HEK293T (cell line): ENCODE data around the gene NBAS.

ENCODE experiments used
- BHLHE40 ChIP-seq: fragments of 450-650 bp; IDR thresholded peaks from 2 replicates; pipeline ENCODE4 v1.6.1; 2016; ENCODE audit warnings: mild to moderate bottlenecking, moderate library complexity, borderline replicate concordance
- CTBP1 ChIP-seq: fragments of 450-650 bp; IDR thresholded peaks from 2 replicates; pipeline ENCODE4 v1.6.1; 2016; ENCODE audit warnings: borderline replicate concordance
- FOXK2 ChIP-seq: fragments of 450-650 bp; IDR thresholded peaks from 2 replicates; pipeline ENCODE4 v1.6.1; 2016; ENCODE audit warnings: mild to moderate bottlenecking
- FOXM1 ChIP-seq: fragments of 450-650 bp; IDR thresholded peaks from 2 replicates; pipeline ENCODE4 v1.6.1; 2017; ENCODE audit warnings: mild to moderate bottlenecking, borderline replicate concordance
- NFRKB ChIP-seq: fragments of 450-650 bp; IDR thresholded peaks from 2 replicates; pipeline ENCODE4 v1.6.1; 2016; ENCODE audit warnings: mild to moderate bottlenecking, moderate library complexity
- SP1 ChIP-seq: fragments of 450-650 bp; IDR thresholded peaks from 2 replicates; pipeline ENCODE4 v1.6.1; 2017
- SUZ12 ChIP-seq: fragments of 450-650 bp; IDR thresholded peaks from 2 replicates; pipeline ENCODE4 v1.6.1; 2016; ENCODE audit warnings: mild to moderate bottlenecking
- ZNF384 ChIP-seq: fragments of 450-650 bp; IDR thresholded peaks from 2 replicates; pipeline ENCODE4 v1.6.1; 2016
- TF ChIP-seq, protein P1 (sequence below): fragments of 450-650 bp; IDR thresholded peaks from 2 replicates; pipeline ENCODE4 v1.6.1; 2016

DNA sequence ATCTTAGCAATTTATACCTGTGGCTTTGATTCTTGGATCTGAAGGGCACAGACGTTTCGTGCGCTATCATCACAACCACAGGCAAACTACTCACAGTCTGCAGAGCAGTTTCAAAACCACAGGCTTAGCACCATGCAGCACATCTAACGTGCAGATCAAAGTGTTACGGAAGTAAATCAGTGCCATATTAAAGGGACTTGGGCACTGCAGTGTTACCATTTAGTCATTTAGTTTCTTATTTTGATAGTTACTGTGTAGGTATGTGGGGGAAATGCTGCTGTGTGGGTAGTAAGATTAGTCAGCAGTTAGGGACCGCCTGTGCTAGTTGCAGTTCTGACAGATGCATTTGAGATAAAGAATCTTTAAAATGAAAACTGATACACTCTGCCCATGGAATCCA lies 384.0 kb downstream of the NBAS start:
- TF ChIP-seq, protein P1, sequence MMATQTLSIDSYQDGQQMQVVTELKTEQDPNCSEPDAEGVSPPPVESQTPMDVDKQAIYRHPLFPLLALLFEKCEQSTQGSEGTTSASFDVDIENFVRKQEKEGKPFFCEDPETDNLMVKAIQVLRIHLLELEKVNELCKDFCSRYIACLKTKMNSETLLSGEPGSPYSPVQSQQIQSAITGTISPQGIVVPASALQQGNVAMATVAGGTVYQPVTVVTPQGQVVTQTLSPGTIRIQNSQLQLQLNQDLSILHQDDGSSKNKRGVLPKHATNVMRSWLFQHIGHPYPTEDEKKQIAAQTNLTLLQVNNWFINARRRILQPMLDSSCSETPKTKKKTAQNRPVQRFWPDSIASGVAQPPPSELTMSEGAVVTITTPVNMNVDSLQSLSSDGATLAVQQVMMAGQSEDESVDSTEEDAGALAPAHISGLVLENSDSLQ: no peak
- no peak for TF ChIP-seq SP1
- TF ChIP-seq CTBP1: no peak
- TF ChIP-seq BHLHE40: no peak
- no peak for TF ChIP-seq ZNF384
- TF ChIP-seq NFRKB: no peak
- TF ChIP-seq FOXK2: no peak
- TF ChIP-seq SUZ12: no peak
- TF ChIP-seq FOXM1: no peak
